Ammon's horn (tissue), 1 donor: Measurements from ENCODE around the gene RETREG1.
"Not testable (repeated sequence)": the region's sequence is repeated elsewhere in the genome, so short reads cannot be mapped to it uniquely, and the experiment has no call there.

Experiments
- DNase-seq: peaks from one replicate; pipeline ENCODE4 v3.0.0-alpha.2; 2016; ENCODE audit warnings: low spot score

Gene RETREG1

DNA sequence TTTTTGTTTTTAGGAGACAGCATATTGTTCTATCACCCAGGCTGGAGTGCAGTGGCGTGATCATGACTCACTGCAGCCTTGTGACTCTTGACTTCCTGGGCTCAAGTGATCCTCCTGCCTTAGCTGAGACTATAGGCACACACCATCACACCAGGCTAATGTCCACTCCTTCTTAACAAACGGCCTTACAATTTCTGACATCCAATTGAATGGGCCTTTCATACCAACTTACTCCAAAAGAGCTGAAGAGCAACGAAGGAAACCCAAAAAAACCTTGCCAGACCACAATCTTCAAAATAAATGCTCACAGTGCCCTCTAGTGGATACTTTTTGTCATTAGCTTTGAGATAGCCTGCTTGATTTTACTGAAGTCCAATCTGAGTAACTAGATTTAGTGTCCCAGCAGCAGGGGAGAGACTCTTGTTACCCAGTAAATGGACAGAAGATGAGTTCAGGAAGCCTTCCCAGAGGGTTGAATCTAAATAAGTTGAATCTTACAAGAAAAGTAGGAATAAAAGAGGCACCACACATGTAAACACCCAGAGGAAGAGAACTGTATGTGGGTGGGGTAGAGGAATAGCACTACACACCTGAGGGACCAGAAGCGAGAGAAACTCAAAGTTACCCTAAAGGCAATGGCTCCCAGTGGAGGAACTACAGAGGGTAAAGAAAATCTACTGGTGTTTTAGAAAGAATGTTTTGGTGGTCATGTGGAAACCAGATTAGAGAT, 160.5 kb downstream of the RETREG1 start:
- DNase-seq: peak; percentile 57

GRCh38 chr5:16455668-16456067, 161.1 kb downstream of the RETREG1 start:
- DNase-seq: no peak

DNA sequence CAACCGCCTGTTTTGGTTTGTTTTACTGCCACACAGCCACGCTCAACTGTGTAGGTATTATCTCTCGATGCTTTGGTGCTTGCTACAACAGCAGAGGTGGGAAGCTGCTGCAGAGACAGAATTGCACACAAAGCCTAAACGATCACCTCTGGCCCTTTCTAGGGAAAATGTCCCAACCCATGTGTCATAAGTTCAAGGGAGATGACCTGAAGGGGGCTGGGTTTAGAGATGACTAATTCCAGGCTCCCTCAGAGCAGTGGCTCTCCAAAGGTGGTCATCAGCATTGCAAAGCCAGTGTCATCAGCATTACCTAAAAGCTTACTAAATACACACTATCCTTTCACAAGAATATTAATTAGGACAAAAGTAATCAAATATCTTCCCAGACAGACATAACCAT, 162.1 kb downstream of the RETREG1 start:
- DNase-seq: no peak

GRCh38 chr5:16453609-16454008, 163.2 kb downstream of the RETREG1 start:
- no peak for DNase-seq

DNA sequence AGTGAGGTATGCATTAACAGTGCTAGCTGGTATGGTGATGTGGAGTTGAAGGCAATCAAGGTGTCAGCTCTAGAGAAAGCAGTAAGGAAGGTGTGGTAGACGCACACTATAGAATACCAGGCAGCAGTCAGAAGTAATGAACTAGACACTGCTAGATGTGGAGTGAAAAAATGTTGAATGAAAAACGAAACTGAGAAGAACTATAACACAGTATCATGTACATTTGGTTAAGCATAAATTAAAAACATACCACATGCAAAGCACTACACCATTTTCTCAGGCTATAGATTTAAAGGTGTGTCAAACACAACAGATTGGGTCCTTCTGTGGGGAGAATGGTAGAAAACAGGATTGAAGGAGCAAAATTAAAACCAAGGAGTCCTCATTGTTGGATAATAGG, 166.6 kb downstream of the RETREG1 start:
- no peak for DNase-seq

- DNase-seq: no peak
Observed at GRCh38 chr5:16446993-16447392, 169.8 kb downstream of the RETREG1 start.

GRCh38 chr5:16437977-16438376, 178.8 kb downstream of the RETREG1 start:
- DNase-seq: no peak

DNA sequence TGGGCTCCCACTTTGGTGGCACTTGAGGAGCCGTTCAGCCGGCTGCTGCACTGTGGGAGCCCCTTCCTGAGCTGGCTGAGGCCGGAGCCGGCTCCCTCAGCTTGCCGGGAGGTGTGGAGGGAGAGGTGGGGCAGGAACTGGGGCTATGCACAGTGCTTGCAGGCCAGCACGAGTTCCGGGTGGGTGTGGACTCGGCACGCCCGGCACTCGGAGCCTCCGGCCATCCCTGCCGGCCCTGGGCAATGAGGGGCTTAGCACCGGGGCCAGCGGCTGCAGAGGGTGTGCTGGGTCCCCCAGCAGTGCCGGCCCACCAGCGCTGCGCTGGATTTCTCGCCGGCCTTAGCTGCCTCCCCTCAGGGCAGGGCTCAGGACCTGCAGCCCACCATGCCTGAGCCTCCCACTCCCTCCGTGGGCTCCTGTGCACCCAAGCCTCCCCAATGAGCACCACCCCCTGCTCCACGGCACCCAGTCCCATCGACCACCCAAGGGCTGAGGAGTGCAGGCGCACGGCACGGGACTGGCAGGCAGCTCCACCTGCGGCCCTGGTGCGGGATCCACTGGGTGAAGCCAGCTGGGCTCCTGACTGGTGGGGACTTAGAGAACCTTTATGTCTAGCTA, 180.6 kb downstream of the RETREG1 start:
- not testable (repeated sequence) for DNase-seq

GRCh38 chr5:16431490-16431889, 185.3 kb downstream of the RETREG1 start:
- DNase-seq: no peak

DNA sequence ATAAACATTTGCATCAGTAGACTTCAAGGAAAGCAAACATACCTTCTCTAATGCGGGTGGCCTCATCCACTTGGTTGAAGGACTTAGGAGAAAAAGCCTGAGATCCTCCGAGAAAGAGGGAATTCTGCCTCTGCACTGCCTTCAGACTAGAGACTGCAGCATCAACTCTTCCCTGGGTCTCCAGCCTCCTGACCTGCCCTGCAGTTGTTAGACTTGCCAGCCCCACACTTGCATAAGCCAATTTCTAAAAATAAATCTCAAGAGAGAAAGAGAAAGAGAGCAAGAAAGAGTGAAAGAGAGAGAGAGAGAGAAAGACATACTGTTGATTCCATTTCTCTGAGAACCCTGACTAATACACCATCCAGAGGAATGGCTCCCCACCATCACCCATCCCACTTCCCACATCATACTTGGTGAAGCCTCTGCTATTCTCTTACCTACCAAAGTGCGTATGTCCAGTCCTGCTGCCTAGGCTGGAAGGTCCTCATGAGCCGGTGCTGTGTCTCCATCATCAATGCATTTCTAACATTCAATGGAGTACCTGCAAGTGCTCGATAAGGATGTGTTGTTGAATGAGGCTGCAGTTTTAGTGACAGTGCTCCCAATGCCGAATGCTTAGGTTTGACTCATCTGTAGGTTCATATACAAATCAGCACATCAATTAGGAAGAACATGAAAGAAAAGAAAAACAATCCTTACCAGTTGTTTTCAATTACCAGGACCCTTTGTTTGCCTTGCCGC, 186.3 kb downstream of the RETREG1 start:
- no peak for DNase-seq

DNA sequence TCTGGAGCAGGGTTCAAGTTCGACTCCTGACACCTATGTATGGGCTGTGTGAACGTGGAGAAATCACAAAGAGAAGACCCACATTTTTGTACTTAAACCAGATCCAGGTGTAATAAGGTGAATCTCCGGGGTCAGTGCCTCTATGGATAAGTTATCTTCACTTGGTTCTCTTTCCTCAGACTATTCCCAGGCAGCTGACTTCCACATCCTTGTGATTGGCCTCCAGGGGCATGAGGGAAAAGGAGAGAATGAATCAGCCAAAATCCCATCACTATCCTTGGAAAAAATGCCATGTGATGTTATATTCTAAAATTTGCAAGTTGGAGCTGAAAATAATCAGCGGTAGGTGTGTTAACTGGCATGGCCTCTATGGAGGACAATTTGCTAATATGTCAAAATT, 188.4 kb downstream of the RETREG1 start:
- DNase-seq: no peak

DNA sequence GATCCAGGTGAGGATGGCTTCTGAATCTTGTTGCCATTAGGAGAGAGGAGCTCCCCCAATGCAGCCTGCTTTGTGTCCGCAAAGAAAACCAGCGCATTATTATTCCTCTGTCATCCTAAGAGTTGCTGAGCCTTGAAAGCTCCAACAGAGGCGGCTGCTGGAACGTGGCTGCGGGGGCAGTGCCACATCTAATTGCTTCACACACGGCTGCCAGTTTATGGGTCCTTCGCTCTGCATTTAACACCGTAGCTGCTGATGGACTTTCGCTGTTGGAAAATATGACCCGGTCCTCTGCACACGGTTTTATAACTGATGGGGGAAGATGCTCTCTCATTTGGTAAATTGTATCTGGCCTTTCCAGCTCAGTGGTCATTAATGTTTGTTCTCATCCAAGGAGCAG, 189.2 kb downstream of the RETREG1 start:
- peak; percentile 64 for DNase-seq
